GM12875 (cell line): ENCODE data around the gene KCNC1.

ENCODE experiments used
- H3K4me3 ChIP-seq: one replicate; pipeline ENCODE4 v1.5.1; 2011; ENCODE audit warnings: low read depth, low read length, control low read depth
- CTCF ChIP-seq: IDR thresholded peaks from 2 replicates; pipeline ENCODE4 v1.5.1; 2011; ENCODE audit warnings: low read depth, mild to moderate bottlenecking, control low read depth, inconsistent platforms, low read length, moderate library complexity, borderline replicate concordance; ENCODE audit not compliant: insufficient read depth

The KCNC1 gene

GRCh38 chr11:17714870-17715269 lies 19.7 kb upstream of the KCNC1 start:
- no peak for TF ChIP-seq CTCF
- no peak overlapping the region for H3K4me3 ChIP-seq

- TF ChIP-seq CTCF: no peak
- no peak overlapping the region for H3K4me3 ChIP-seq
These were observed 17.8 kb upstream of the KCNC1 start for GRCh38 chr11:17716807-17717206.

GRCh38 chr11:17718015-17718414 lies 16.6 kb upstream of the KCNC1 start:
- H3K4me3 ChIP-seq: no peak overlapping the region
- TF ChIP-seq CTCF: no peak

- no peak overlapping the region for H3K4me3 ChIP-seq
- no peak for TF ChIP-seq CTCF
These were observed 16.0 kb upstream of the KCNC1 start for GRCh38 chr11:17718510-17718962.

GRCh38 chr11:17719028-17719937 lies 15.3 kb upstream of the KCNC1 start, which contains the start of gene MYOD1:
TSS of gene MYOD1 (plus strand) at chr11:17719571. CDS start at chr11:17719783, 212 bp downstream.
- no peak for TF ChIP-seq CTCF
- no peak within 1 kb of the TSS for H3K4me3 ChIP-seq

- no peak for TF ChIP-seq CTCF
- no peak overlapping the region for H3K4me3 ChIP-seq
These were observed 14.4 kb upstream of the KCNC1 start for GRCh38 chr11:17719938-17720795.
